ENCODE data around the gene NPW. TPM values are rescaled to one million over a fixed set of nuclear protein-coding genes. Genes with fewer than 3 reads are reported as not detected.

NPW gene
- total RNA-seq, 1 experiment from 2014 or later = 1.6 TPM

- Histone ChIP-seq H3K27ac (no peak overlapping the region), H3K9me3 (replicated peaks) (no peaks in the 10 kb centered on the region), H3K27me3 (no peaks in the 10 kb centered on the region), H3K36me3 (peaks cover 4% of the 10 kb centered on the region; the same call in 1 of the 2 replicates), H3K4me3 (no peak overlapping the region), H3K4me1 (peaks cover 2% of the 10 kb centered on the region; the same call in 1 of the 2 replicates)
- DNase-seq = no peak
These were observed 33.6 kb downstream of the NPW start for GRCh38 chr16:2053211-2053610.

DNA sequence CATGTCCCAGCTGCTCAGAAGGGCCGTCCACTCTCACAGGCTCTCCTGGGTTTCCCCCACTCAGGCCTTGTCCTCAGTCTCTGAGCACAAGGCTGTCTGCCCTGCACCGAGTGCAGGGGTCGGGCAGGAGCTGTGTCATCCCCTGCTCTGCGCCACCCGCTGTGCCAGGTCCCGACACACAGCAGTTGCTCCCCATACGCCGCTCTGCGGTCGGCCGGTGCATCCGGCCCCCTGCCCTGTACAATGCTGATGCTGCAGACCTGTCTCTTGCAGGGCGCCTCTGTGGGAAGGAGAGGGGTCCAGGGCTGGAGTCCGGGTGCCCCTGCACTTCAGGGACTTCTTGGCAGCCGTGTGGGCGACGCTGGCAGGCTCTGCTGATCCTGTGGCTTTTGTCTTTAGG is 34.3 kb downstream of the NPW start:
- no peak for DNase-seq
- no peaks in the 10 kb centered on the region for H3K4me1 ChIP-seq
- H3K27me3 ChIP-seq = no peaks in the 10 kb centered on the region
- no peaks in the 10 kb centered on the region for H3K9me3 ChIP-seq (replicated peaks)
- no peak overlapping the region for H3K4me3 ChIP-seq
- peaks cover 4% of the 10 kb centered on the region; the same call in 1 of the 2 replicates for H3K36me3 ChIP-seq
- no peak overlapping the region for H3K27ac ChIP-seq

GRCh38 chr16:2054543-2055245 is 35.1 kb downstream of the NPW start:
- Histone ChIP-seq H3K9me3 (replicated peaks) (no peaks in the 10 kb centered on the region), H3K27me3 (no peaks in the 10 kb centered on the region), H3K27ac (no peak overlapping the region), H3K36me3 (peaks cover 4% of the 10 kb centered on the region; the same call in 1 of the 2 replicates), H3K4me1 (no peaks in the 10 kb centered on the region), H3K4me3 (no peak overlapping the region)
- DNase-seq = no peak

GRCh38 chr16:2056077-2056476 is 36.5 kb downstream of the NPW start:
- Histone ChIP-seq H3K27ac (no peak overlapping the region), H3K4me3 (no peak overlapping the region), H3K27me3 (no peaks in the 10 kb centered on the region), H3K4me1 (no peaks in the 10 kb centered on the region), H3K9me3 (replicated peaks) (no peaks in the 10 kb centered on the region), H3K36me3 (no peaks in the 10 kb centered on the region; the same call in 1 of the 2 replicates)
- no peak for DNase-seq

DNA sequence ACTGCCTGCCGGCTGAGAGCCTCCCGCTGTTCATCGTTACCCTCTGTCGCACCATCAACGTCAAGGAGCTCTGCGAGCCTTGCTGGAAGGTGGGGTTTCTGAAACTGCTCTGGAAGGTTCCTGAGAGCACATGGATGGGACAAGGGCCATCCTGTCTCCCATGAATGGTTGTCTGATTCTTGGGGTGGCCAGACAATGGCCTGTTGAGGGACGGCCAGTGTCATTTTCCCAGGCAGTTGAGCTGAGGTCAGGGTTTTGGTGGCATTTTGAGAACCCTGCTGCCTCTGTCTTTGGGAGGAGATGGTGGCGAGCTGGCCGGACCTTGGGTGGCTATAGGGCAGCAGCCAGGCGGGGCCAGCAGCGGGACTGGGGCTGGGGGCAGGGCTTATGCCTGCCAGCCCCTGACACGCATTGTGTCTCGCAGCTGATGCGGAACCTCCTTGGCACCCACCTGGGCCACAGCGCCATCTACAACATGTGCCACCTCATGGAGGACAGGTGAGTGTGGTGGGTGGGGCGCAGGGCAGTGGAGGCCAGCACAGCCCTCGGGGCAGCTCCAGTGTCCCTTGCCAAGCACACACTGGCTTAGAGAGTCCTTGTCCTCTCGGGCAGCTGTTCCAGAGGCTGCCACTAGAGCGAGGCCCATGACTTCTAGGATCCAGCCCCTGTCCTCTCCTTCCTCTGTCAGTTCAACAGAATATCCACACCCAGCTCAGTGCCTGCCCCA is 37.3 kb downstream of the NPW start:
- no peaks in the 10 kb centered on the region for H3K4me1 ChIP-seq
- no peaks in the 10 kb centered on the region for H3K9me3 ChIP-seq (replicated peaks)
- no peak overlapping the region for H3K27ac ChIP-seq
- no peaks in the 10 kb centered on the region for H3K27me3 ChIP-seq
- no peak overlapping the region for H3K4me3 ChIP-seq
- no peaks in the 10 kb centered on the region; the same call in 1 of the 2 replicates for H3K36me3 ChIP-seq
- DNase-seq = no peak

GRCh38 chr16:2057438-2057837 is 37.9 kb downstream of the NPW start:
- no peaks in the 10 kb centered on the region; the same call in 1 of the 2 replicates for H3K36me3 ChIP-seq

GRCh38 chr16:2058420-2058819 is 38.8 kb downstream of the NPW start:
- H3K27ac ChIP-seq = no peak overlapping the region
- no peaks in the 10 kb centered on the region for H3K27me3 ChIP-seq
- H3K4me1 ChIP-seq = no peaks in the 10 kb centered on the region
- H3K4me3 ChIP-seq = no peak overlapping the region
- no peak for DNase-seq
- no peaks in the 10 kb centered on the region for H3K9me3 ChIP-seq (replicated peaks)
- no peaks in the 10 kb centered on the region; the same call in 1 of the 2 replicates for H3K36me3 ChIP-seq

More at GRCh38 chr16:2057438-2057837, 37.9 kb downstream of the NPW start:
- Histone ChIP-seq H3K9me3 (replicated peaks) (no peaks in the 10 kb centered on the region), H3K4me1 (no peaks in the 10 kb centered on the region), H3K27me3 (no peaks in the 10 kb centered on the region), H3K27ac (no peak overlapping the region), H3K4me3 (no peak overlapping the region)
- DNase-seq = no peak

DNA sequence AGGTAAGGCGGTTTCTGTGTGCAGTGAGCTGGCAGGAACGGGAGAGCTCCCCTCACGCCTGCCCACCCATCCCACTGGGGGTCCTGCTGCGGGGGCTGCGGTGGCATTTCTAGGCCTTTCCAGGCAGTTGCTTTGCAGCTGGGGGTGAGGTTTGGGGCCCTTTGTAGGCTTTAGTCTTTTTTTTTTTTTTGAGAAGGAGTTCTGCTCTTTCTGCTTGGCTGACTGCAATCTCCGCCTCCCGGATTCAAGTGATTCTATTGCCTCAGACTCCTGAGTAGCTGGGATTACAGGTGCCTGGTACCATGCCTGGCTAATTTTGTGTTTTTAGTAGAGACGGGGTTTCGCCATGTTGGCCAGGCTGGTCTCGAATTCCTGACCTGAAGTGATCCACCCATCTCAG is 39.3 kb downstream of the NPW start:
- Histone ChIP-seq H3K4me3 (no peak overlapping the region), H3K4me1 (no peaks in the 10 kb centered on the region), H3K9me3 (replicated peaks) (no peaks in the 10 kb centered on the region), H3K36me3 (no peaks in the 10 kb centered on the region; the same call in 1 of the 2 replicates), H3K27ac (no peak overlapping the region), H3K27me3 (no peaks in the 10 kb centered on the region)
- no peak for DNase-seq

DNA sequence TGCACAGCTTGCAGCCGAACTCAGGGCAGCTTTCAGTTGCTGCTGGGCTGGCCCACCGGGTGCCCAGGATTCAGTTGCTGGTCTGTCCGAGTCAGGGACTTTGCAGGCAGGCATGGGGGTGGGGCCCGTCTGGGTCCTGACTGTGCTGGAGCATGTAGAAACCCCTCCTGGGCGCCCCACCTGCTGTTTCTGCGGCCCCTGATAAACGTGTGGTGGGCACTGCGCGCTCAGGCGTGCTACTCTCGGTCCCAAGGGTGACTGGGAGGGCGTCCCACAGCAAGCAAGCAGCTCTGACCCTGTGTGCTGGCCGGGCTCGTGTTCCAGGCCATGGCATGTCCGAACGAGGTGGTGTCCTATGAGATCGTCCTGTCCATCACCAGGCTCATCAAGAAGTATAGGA is 40.8 kb downstream of the NPW start:
- H3K4me1 ChIP-seq = no peaks in the 10 kb centered on the region
- H3K36me3 ChIP-seq = no peaks in the 10 kb centered on the region

DNA sequence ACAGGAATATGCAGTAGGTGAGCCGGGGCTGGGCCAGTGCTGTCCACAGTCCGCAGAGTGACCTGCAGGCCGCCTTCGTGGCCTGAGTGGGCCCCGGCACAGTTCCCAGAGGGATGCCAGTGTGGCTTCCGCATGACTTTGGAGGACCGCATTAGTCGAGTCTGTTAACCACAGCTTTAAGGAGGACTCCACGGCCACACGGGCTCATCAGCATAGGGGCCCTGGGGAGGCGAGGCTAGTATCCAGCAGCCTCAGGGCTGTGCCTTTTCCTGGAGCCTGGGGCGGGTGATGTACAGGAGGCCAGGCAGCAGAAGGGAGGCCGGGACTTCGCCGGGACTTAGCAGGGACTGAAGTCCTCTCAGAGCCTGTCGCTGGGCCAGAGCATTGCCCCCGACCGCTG is 41.4 kb downstream of the NPW start:
- H3K27me3 ChIP-seq = no peaks in the 10 kb centered on the region
- no peak for DNase-seq
- no peaks in the 10 kb centered on the region for H3K4me1 ChIP-seq
- H3K9me3 ChIP-seq (replicated peaks) = no peaks in the 10 kb centered on the region
- peaks cover 5% of the 10 kb centered on the region; the same call in 1 of the 2 replicates for H3K36me3 ChIP-seq
- H3K4me3 ChIP-seq = no peak overlapping the region
- no peak overlapping the region for H3K27ac ChIP-seq

More for the DNA sequence above, 40.8 kb downstream of the NPW start:
- no peaks in the 10 kb centered on the region for H3K27me3 ChIP-seq
- no peak overlapping the region for H3K4me3 ChIP-seq
- no peak overlapping the region for H3K27ac ChIP-seq
- no peaks in the 10 kb centered on the region for H3K9me3 ChIP-seq (replicated peaks)
- no peak for DNase-seq

- no peak overlapping the region for H3K27ac ChIP-seq
- no peak overlapping the region for H3K4me3 ChIP-seq
- H3K27me3 ChIP-seq = no peaks in the 10 kb centered on the region
- no peaks in the 10 kb centered on the region for H3K4me1 ChIP-seq
- H3K36me3 ChIP-seq = peaks cover 8% of the 10 kb centered on the region; the same call in 1 of the 2 replicates
- DNase-seq = no peak
- no peaks in the 10 kb centered on the region for H3K9me3 ChIP-seq (replicated peaks)
These were observed 41.9 kb downstream of the NPW start for GRCh38 chr16:2061526-2061925.

DNA sequence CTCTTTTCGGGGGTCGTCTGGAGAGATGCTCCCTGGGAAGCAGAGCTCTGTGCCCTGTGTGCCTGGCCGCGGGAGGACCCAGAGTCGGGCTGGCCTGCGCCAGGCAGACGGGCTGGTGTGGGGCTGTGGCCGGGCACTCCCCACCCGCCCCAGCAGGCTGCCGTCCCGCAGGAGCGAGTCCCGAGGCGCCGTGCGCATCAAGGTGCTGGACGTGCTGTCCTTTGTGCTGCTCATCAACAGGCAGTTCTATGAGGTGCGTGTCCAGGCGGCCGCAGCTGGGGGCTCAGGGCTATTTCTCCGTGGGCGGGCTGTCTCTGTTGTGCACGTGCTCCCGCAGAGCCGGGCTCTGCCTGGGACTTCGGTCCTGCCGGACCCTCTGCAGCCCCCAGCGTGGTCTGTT is 43.2 kb downstream of the NPW start:
- no peaks in the 10 kb centered on the region for H3K9me3 ChIP-seq (replicated peaks)
- H3K36me3 ChIP-seq = peaks cover 14% of the 10 kb centered on the region
- no peak overlapping the region for H3K27ac ChIP-seq
- H3K27me3 ChIP-seq = no peaks in the 10 kb centered on the region
- H3K4me3 ChIP-seq = no peak overlapping the region
- DNase-seq = no peak
- H3K4me1 ChIP-seq = no peaks in the 10 kb centered on the region

- Histone ChIP-seq H3K27ac (no peak overlapping the region), H3K27me3 (no peaks in the 10 kb centered on the region), H3K4me1 (no peaks in the 10 kb centered on the region), H3K36me3 (peaks cover 14% of the 10 kb centered on the region), H3K9me3 (replicated peaks) (no peaks in the 10 kb centered on the region), H3K4me3 (no peak overlapping the region)
- no peak for DNase-seq
These were observed 44.3 kb downstream of the NPW start for GRCh38 chr16:2063861-2064260.

DNA sequence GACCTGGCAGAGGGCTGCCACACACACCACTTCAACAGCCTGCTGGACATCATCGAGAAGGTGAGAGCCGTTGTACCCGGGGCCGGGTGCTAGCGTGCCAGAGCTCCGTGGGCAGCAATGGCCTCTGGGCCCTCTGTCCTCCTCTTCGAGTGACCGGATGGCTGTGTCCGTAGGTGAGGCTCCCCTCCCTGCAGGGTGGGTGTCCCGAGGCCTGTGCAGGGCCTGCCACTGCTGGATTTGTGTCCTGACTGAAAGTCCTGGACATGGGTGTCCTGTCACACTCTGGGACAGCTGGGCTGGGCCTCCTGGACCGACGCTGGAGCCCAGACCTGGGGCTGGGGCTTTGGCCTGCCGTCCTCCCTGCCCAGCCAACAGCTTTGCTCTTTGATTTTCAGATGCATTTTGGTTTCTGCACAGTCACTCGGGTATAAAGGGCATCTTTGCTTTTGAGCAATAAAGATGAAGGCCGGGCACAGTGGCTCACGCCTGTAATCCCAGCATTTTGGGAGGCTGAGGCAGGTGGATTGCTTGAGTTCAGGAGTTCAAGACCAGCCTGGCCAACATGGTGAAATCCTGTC is 44.9 kb downstream of the NPW start:
- Histone ChIP-seq H3K9me3 (replicated peaks) (no peaks in the 10 kb centered on the region), H3K27ac (no peak overlapping the region), H3K36me3 (peaks cover 14% of the 10 kb centered on the region), H3K4me1 (no peaks in the 10 kb centered on the region), H3K27me3 (no peaks in the 10 kb centered on the region), H3K4me3 (no peak overlapping the region)
- DNase-seq = no peak

- no peak for DNase-seq
- no peak overlapping the region for H3K27ac ChIP-seq
- no peak overlapping the region for H3K4me3 ChIP-seq
- H3K27me3 ChIP-seq = no peaks in the 10 kb centered on the region
- H3K4me1 ChIP-seq = no peaks in the 10 kb centered on the region
- peaks cover 14% of the 10 kb centered on the region for H3K36me3 ChIP-seq
- H3K9me3 ChIP-seq (replicated peaks) = no peaks in the 10 kb centered on the region
These were observed 46.6 kb downstream of the NPW start for GRCh38 chr16:2066139-2066538.
